ENCODE results near the gene PPAT. TPM values are rescaled to one million over a fixed set of nuclear protein-coding genes. Genes with fewer than 3 reads are reported as not detected.
"Not testable (repeated sequence)": the region's sequence is repeated elsewhere in the genome, so short reads cannot be mapped to it uniquely, and the experiment has no call there.

The PPAT gene
- polyA plus RNA-seq (ENCODE audit: insufficient read length in 4 of 4) = 10 to 100 TPM; 19.8 to 31.7 (median 26.6) TPM

- peak; percentile 95 to 96 (median 96) for DNase-seq (ENCODE audit: low read depth in 4 of 4, low spot score in 3 of 4)
These were observed at the start of gene PPAT for GRCh38 chr4:56435140-56435926. PPAT (minus strand) TSS chr4:56435615; CDS start chr4:56435477, 138 bp downstream.

DNA sequence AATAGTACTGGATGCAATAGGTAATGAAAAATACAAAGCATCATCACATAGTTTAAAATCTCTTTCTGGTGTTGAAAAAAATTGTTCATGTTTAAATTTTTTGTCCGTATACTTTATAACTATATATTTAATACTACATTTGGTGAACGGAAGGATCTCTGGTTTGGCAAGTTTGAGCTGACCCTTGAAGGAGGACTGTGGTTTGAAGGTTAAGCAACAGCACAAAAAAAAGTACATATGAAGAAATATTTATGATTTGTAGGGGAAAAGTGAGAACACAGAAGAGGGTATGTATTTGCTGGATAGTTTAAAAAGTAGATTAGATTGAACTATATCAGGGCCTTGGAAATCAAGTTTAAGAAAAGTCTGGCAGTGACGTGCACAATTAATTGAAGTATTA, 45.3 kb upstream of the PPAT start:
- DNase-seq (ENCODE audit: low read depth in 4 of 4, low spot score in 3 of 4) = no peak

GRCh38 chr4:56477192-56477702, 41.8 kb upstream of the PPAT start:
- no peak for DNase-seq (ENCODE audit: low read depth in 4 of 4, low spot score in 3 of 4)

GRCh38 chr4:56475917-56476316, 40.5 kb upstream of the PPAT start:
- DNase-seq (ENCODE audit: low read depth in 4 of 4, low spot score in 3 of 4) = no peak

GRCh38 chr4:56469489-56470210, 34.2 kb upstream of the PPAT start:
- DNase-seq (ENCODE audit: low read depth in 4 of 4, low spot score in 3 of 4) = no peak

GRCh38 chr4:56468097-56468422, 32.6 kb upstream of the PPAT start:
- peak in 1 of 4 donors; percentile 6 for DNase-seq (ENCODE audit: low read depth in 4 of 4, low spot score in 3 of 4)

DNA sequence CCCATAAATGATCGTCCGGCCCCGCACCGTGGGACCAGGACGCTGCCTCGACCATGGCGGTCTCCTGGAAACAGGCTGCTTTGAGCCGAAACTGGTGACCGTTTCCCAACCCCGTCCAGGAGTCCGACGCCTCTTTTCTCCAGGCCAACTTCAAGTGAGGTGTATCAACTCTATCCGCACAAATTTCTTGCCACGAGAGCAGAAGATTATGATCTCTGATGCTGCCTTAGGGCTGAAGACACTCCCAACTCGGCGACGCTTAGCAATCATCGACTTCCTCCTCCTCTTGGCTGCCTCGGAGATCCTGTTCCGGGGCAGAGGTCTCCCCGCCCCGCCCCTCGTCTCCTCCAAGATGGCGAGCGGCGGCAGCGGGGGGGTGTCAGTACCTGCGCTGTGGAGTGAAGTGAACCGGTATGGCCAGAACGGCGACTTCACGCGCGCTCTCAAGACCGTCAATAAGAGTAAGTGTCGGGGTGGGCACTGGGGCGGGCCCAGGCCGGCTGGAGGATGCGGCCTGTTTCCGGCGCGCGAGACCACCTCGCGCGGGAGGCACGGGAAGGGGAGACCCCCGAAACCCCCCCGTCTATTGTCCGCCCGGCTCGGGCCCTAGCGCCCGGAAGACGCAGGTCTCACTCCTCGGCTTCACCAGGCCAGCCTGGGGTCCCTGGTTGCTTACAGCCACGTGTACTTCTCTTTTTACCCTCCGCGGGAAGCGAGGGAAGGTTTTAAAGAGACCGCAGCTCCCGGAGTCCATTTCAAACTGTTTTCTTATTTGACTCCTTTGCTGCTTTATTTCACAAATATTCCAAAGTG, 32.1 kb upstream of the PPAT start, which contains the start of gene SRP72:
Gene SRP72, plus strand, starts transcription at position 334 of the 813 bp plus-strand sequence. Its CDS starts 19 bp downstream, at position 353.
- peak; percentile 73 to 84 (median 79) for DNase-seq (ENCODE audit: low read depth in 4 of 4, low spot score in 3 of 4)

- peak in 1 of 4 donors; percentile 10 for DNase-seq (ENCODE audit: low read depth in 4 of 4, low spot score in 3 of 4)
These were observed 31.5 kb upstream of the PPAT start for GRCh38 chr4:56466910-56467283.

GRCh38 chr4:56466296-56466761, 30.9 kb upstream of the PPAT start:
- DNase-seq (ENCODE audit: low read depth in 4 of 4, low spot score in 3 of 4) = not testable (repeated sequence)

DNA sequence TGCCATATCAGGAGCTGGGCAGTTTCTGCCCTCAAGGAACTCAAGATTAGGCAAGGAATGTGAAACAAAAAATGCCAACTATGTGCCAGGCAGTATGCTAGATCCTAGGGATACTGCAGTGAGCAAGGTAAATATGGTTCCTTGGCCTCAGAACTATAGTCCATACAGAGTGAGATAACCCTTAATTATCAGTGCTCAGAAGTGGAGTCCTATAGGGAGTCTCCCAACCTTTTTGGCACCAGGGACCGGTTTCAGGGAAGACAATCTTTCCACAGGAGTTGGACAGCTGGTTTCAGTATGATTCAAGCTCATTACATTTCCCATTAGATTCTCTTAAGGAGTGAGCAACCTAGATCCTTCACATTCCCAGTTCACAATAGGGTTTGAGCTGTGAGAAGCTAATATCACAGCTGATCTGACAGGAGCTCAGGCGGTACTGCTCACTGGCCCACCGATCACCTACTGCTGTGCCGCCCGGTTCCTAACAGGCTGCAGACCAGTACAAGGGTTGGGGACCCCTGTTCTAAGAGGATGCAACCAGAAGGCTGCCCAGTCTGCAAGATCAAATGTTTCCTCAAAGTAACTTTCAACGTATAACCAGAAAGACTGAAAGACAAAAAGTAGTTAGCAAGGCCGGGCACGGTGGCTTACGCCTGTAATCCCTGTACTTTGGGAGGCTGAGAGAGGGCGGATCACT, 30.3 kb upstream of the PPAT start:
- no peak for DNase-seq (ENCODE audit: low read depth in 4 of 4, low spot score in 3 of 4)

- DNase-seq (ENCODE audit: low read depth in 4 of 4, low spot score in 3 of 4) = no peak
These were observed 29.2 kb upstream of the PPAT start for GRCh38 chr4:56464581-56464980.

DNA sequence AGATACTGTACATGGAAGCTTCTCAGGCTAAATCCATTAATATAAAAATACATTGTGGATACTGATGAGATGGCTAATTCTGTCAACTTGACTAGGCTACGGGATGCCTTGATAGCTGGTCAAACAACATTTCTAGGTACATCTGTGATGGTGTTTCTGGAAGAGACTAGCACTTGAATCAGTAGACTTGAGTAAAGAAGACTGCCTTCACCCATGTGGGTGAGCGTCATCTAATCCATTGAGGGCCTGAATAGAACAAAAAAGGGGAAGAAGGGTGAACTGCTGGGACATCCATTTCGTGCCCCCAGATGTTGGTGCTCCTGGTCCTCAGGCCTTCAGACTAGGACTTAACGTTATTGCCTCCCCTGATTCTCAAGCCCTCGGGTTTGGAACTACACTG, 28.3 kb upstream of the PPAT start:
- DNase-seq (ENCODE audit: low read depth in 4 of 4, low spot score in 3 of 4) = no peak

DNA sequence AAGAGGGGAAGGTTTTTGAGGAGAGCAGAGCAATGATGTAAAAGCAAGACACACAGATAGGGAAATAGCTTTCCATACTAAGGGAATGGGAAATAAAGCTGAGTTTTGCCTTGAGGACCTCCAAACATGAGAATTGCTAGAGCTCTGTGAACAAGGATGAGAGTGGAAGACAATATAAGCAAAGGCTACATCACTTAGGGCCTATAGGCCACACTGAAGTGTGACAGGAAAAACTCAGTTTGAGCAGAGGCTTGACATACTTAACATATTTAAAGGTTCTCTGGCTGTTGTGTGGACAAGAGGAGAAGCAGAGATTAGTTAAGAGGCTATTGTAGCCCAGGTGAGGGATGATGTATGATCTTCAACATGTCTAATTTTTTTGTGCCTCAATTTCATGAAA, 26.7 kb upstream of the PPAT start:
- no peak for DNase-seq (ENCODE audit: low read depth in 4 of 4, low spot score in 3 of 4)

- no peak for DNase-seq (ENCODE audit: low read depth in 4 of 4, low spot score in 3 of 4)
These were observed 24.7 kb upstream of the PPAT start for GRCh38 chr4:56460085-56460484.

GRCh38 chr4:56450342-56450741, 14.9 kb upstream of the PPAT start:
- no peak for DNase-seq (ENCODE audit: low read depth in 4 of 4, low spot score in 3 of 4)

DNA sequence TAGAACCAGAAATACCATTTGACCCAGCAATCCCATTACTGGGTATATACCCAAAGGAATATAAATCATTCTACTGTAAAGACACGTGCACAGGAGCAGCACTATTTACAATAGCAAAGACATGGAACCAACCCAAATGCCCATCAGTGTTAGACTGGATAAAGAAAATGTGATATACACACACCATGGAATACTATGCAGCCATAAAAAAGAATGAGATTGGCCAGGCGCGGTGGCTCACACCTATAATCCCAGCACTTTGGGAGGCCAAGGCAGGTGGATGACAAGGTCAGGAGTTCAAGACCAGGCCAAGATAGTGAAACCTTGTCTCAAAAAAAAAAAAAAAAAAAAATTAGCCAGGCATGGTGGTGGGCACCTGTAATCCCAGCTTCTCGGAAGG, 14.1 kb upstream of the PPAT start:
- not testable (repeated sequence) for DNase-seq (ENCODE audit: low read depth in 4 of 4, low spot score in 3 of 4)

DNA sequence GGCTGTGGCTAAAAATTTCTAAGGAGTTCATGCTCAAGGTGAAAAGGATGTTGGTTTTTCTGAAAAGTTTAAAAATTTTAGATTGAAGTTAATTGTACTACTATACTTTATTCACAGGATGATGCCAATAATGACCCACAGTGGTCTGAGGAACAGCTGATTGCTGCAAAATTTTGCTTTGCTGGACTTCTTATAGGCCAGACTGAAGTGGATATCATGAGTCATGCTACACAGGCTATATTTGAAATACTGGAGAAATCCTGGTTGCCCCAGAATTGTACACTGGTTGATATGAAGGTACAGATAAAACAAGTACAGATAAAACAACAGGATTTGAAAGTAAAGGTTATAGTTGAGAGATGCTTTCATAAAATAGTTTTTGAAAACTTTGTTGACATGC, 12.9 kb upstream of the PPAT start:
- DNase-seq (ENCODE audit: low read depth in 4 of 4, low spot score in 3 of 4) = no peak

GRCh38 chr4:56445699-56446098, 10.3 kb upstream of the PPAT start:
- no peak for DNase-seq (ENCODE audit: low read depth in 4 of 4, low spot score in 3 of 4)

GRCh38 chr4:56444719-56445118, 9.3 kb upstream of the PPAT start:
- DNase-seq (ENCODE audit: low read depth in 4 of 4, low spot score in 3 of 4) = no peak

- DNase-seq (ENCODE audit: low read depth in 4 of 4, low spot score in 3 of 4) = no peak
These were observed 5.6 kb upstream of the PPAT start for GRCh38 chr4:56440983-56441382.
